Esophagus muscularis mucosa (tissue), 4 donors: ENCODE results near the gene ARSI. TPM values are rescaled to one million over a fixed set of nuclear protein-coding genes. Genes with fewer than 3 reads are reported as not detected.

Source experiments
- DNase-seq: peaks from one replicate; pipeline ENCODE4 v3.0.0-alpha.2; 2017; ENCODE audit errors: extremely low spot score
- H3K27ac ChIP-seq, 4 donors: fragments of 200-600 bp; sonication (generic); replicated peaks in 1 of 4; 1 replicate in 3 of 4; 2 replicates in 1 of 4; pipeline ENCODE4 v1.5.1; 2016 to 2019; ENCODE audit warnings: mild to moderate bottlenecking in 1 of 4
- H3K27me3 ChIP-seq, 4 donors: fragments of 200-600 bp; sonication (generic); one replicate each; pipeline versions ENCODE4 v1.5.1 to v1.6.0; 2016 to 2019
- H3K36me3 ChIP-seq, 4 donors: fragments of 200-600 bp; sonication (generic); one replicate each; pipeline ENCODE4 v1.5.1; 2016 to 2019
- H3K4me1 ChIP-seq, 4 donors: fragments of 200-600 bp; sonication (generic); one replicate each; pipeline ENCODE4 v1.5.1; 2016 to 2019
- H3K4me3 ChIP-seq, 4 donors: fragments of 200-600 bp; sonication (generic); 1 replicate in 2 of 4; 2 replicates in 2 of 4; pipeline ENCODE4 v1.5.1; 2016 to 2019; ENCODE audit warnings: mild to moderate bottlenecking in 4 of 4, moderate library complexity in 1 of 4
- H3K9me3 ChIP-seq, 4 donors: fragments of 200-600 bp; sonication (generic); 1 replicate in 3 of 4; 2 replicates in 1 of 4; pipeline ENCODE4 v1.5.1; 2016 to 2019
- EP300 ChIP-seq: sonication (generic); formaldehyde crosslinking; IDR thresholded peaks from one replicate; pipeline ENCODE4 v1.6.1; 2017; ENCODE audit warnings: antibody characterized with exemption
- POLR2A ChIP-seq: fragments of 450-650 bp; IDR thresholded peaks from one replicate; pipeline ENCODE4 v1.6.1; 2017; ENCODE audit warnings: antibody characterized with exemption, moderate library complexity, mild to moderate bottlenecking, low read depth
- POLR2AphosphoS5 ChIP-seq, 2 donors: sonication (generic); formaldehyde crosslinking; IDR thresholded peaks; one replicate each; pipeline ENCODE4 v1.6.1; 2017; ENCODE audit warnings: antibody characterized with exemption in 2 of 2
- WGBS: methylation state at CpG from one replicate; pipeline ENCODE4 v1.1.5; 2018; 5-methylcytosine and 5-hydroxymethylcytosine counted together
- intact Hi-C: fragments of 100-400 bp; cut with DNase I; formaldehyde crosslinking; loops from one replicate; pipeline ENCODE4 v1.15.1; 2023
- total RNA-seq, 4 donors: library from RNA; depleted of rRNA; stranded (reverse); fragments of >200 nt; gene quantifications; one replicate each; pipeline versions ENCODE4 v1.1.0 to v1.2.1, GENCODE V29; 2016
- TF ChIP-seq, protein P1 (sequence below), 3 experiments: fragments of 200-600 bp in 2 of 3; fragments of 450-650 bp in 1 of 3; sonication (generic) in 2 of 3; IDR thresholded peaks; one replicate each; pipeline ENCODE4 v1.5.1; 2017 to 2019; ENCODE audit warnings: antibody characterized with exemption in 3 of 3, mild to moderate bottlenecking in 2 of 3, moderate library complexity in 1 of 3

The ARSI gene
- total RNA-seq, 4 donors from 2014 or later: 5.8 to 20.6 (median 10.1) TPM

- peaks cover 16 to 78% (median 70%) of the 10 kb centered on the region in 4 donors for H3K4me1 ChIP-seq
- TF ChIP-seq EP300 (no peak), POLR2A (no peak), POLR2AphosphoS5 (IDR thresholded peaks at IDR 0.05) (peak; percentile 20 to 41)
- H3K4me3 ChIP-seq: no peak overlapping the region
- 53% methylated on average over 10 of the region's 10 CpGs for WGBS
- intact Hi-C loops: no loop called here
- H3K9me3 ChIP-seq: no peaks in the 10 kb centered on the region
- peaks cover 0 to 12% (median 4%) of the 10 kb centered on the region in 4 donors for H3K36me3 ChIP-seq
- H3K27ac ChIP-seq: peak overlapping the region; percentile 55 to 83 (median 74)
- DNase-seq: no peak
- H3K27me3 ChIP-seq: peaks cover 0 to 30% (median 0%) of the 10 kb centered on the region in 4 donors
These were observed 3.8 kb downstream of the ARSI start for GRCh38 chr5:150298701-150299451.

- Histone ChIP-seq H3K36me3 (peaks cover 0 to 12% (median 4%) of the 10 kb centered on the region in 4 donors), H3K4me1 (peaks cover 16 to 70% (median 64%) of the 10 kb centered on the region in 4 donors), H3K27me3 (peaks cover 0 to 27% (median 0%) of the 10 kb centered on the region in 4 donors), H3K4me3 (no peak overlapping the region), H3K27ac (peak overlapping the region in 3 of 4 donors; percentile 65 to 83 (median 83)), H3K9me3 (no peaks in the 10 kb centered on the region)
- intact Hi-C loops: no loop called here
- DNase-seq: no peak
- 94% methylated on average over 19 of the region's 31 CpGs for WGBS
- TF ChIP-seq POLR2AphosphoS5 (IDR thresholded peaks at IDR 0.05) (no peak), POLR2A (no peak), EP300 (no peak)
- TF ChIP-seq, protein P1, sequence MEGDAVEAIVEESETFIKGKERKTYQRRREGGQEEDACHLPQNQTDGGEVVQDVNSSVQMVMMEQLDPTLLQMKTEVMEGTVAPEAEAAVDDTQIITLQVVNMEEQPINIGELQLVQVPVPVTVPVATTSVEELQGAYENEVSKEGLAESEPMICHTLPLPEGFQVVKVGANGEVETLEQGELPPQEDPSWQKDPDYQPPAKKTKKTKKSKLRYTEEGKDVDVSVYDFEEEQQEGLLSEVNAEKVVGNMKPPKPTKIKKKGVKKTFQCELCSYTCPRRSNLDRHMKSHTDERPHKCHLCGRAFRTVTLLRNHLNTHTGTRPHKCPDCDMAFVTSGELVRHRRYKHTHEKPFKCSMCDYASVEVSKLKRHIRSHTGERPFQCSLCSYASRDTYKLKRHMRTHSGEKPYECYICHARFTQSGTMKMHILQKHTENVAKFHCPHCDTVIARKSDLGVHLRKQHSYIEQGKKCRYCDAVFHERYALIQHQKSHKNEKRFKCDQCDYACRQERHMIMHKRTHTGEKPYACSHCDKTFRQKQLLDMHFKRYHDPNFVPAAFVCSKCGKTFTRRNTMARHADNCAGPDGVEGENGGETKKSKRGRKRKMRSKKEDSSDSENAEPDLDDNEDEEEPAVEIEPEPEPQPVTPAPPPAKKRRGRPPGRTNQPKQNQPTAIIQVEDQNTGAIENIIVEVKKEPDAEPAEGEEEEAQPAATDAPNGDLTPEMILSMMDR (IDR thresholded peaks at IDR 0.05): no peak
These were observed 4.6 kb downstream of the ARSI start for GRCh38 chr5:150297934-150298595.

- Histone ChIP-seq H3K27ac (no peak overlapping the region), H3K4me1 (peaks cover 10 to 63% (median 57%) of the 10 kb centered on the region in 4 donors), H3K36me3 (peaks cover 0 to 12% (median 4%) of the 10 kb centered on the region in 4 donors), H3K27me3 (peaks cover 0 to 20% (median 0%) of the 10 kb centered on the region in 4 donors), H3K4me3 (no peak overlapping the region), H3K9me3 (no peaks in the 10 kb centered on the region)
- WGBS: 95% methylated on average over 24 of the region's 36 CpGs
- DNase-seq: no peak
- intact Hi-C loops: no loop called here
- TF ChIP-seq, protein P1 (IDR thresholded peaks at IDR 0.05): no peak
- TF ChIP-seq EP300 (no peak), POLR2AphosphoS5 (IDR thresholded peaks at IDR 0.05) (no peak), POLR2A (no peak)
These were observed 5.3 kb downstream of the ARSI start for GRCh38 chr5:150297236-150297890.

DNA sequence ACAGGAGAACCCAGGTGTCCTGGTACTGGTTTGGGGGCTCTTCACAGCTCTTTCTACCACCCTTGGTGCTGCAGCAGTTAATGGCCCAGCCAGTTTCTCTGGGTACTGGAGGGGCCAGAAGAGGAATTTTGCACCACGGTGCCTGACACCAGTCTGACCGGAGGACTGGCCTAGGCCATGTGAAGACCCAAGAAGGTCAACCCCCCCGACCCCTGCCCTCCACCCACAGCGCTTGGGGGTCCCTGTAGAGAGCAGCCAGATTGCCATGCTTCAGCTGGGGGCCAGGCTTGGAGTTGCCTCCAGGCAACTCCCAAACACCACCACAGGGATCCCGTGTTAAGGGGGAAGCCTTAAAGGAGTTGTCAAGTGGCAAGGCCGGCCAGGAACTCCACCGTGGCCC, 6.2 kb downstream of the ARSI start:
- intact Hi-C loops: no loop called here
- WGBS: 84% methylated on average over 7 of the region's 7 CpGs
- H3K4me3 ChIP-seq: no peak overlapping the region
- H3K4me1 ChIP-seq: peaks cover 5 to 54% (median 48%) of the 10 kb centered on the region in 4 donors
- TF ChIP-seq EP300 (no peak), POLR2A (no peak), POLR2AphosphoS5 (IDR thresholded peaks at IDR 0.05) (no peak)
- TF ChIP-seq, protein P1 (IDR thresholded peaks at IDR 0.05): no peak
- DNase-seq: no peak
- H3K9me3 ChIP-seq: no peaks in the 10 kb centered on the region
- peaks cover 0 to 12% (median 4%) of the 10 kb centered on the region in 4 donors for H3K36me3 ChIP-seq
- no peak overlapping the region for H3K27ac ChIP-seq
- H3K27me3 ChIP-seq: peaks cover 0 to 11% (median 0%) of the 10 kb centered on the region in 4 donors
